HepG2 (cell line): ENCODE data around the gene TUBA4A. TPM values are rescaled to one million over a fixed set of nuclear protein-coding genes. Genes with fewer than 3 reads are reported as not detected.

ENCODE experiments used
- ARID5B ChIP-seq: IDR thresholded peaks from 2 replicates; pipeline ENCODE4 v1.4.0; 2020; ENCODE audit warnings: mild to moderate bottlenecking, missing genetic modification reagents
- ERF ChIP-seq: IDR thresholded peaks from 2 replicates; pipeline ENCODE4 v1.6.1; 2018; ENCODE audit warnings: missing biosample characterization, missing genetic modification reagents
- GATAD2A ChIP-seq: IDR thresholded peaks from 2 replicates; pipeline ENCODE4 v1.6.1; 2016
- HNF4A ChIP-seq: sonication (generic); formaldehyde crosslinking; IDR thresholded peaks from 2 replicates; pipeline ENCODE4 v1.4.0; 2020; ENCODE audit warnings: missing genetic modification reagents
- IRF9 ChIP-seq: sonication (generic); formaldehyde crosslinking; IDR thresholded peaks from 2 replicates; pipeline ENCODE4 v1.8.0; 2022; ENCODE audit warnings: missing genetic modification reagents, mild to moderate bottlenecking, borderline replicate concordance
- KDM1A ChIP-seq: IDR thresholded peaks from 2 replicates; pipeline ENCODE4 v1.6.1; 2016; ENCODE audit warnings: missing compliant biosample characterization
- MAX ChIP-seq: IDR thresholded peaks from 2 replicates; pipeline ENCODE4 v1.6.1; 2012; ENCODE audit warnings: inconsistent platforms
- NFKBIZ ChIP-seq: IDR thresholded peaks from 2 replicates; pipeline ENCODE4 v1.6.1; 2018; ENCODE audit warnings: missing genetic modification reagents, missing compliant biosample characterization
- NFYB ChIP-seq: sonication (generic); formaldehyde crosslinking; IDR thresholded peaks from 2 replicates; pipeline ENCODE4 v1.4.0; 2020; ENCODE audit warnings: missing genetic modification reagents
- RFXAP ChIP-seq: sonication (generic); formaldehyde crosslinking; IDR thresholded peaks from 2 replicates; pipeline ENCODE4 v1.4.0; 2020; ENCODE audit warnings: missing genetic modification reagents, borderline replicate concordance
- RXRA ChIP-seq: sonication (generic); formaldehyde crosslinking; IDR thresholded peaks from 2 replicates; pipeline ENCODE4 v1.5.1; 2020; ENCODE audit warnings: missing genetic modification reagents
- RXRB ChIP-seq: IDR thresholded peaks from 2 replicates; pipeline ENCODE4 v1.6.1; 2016; ENCODE audit warnings: borderline replicate concordance, missing genetic modification reagents, missing compliant biosample characterization
- SALL1 ChIP-seq: sonication (generic); formaldehyde crosslinking; IDR thresholded peaks from 2 replicates; pipeline ENCODE4 v1.8.0; 2022; ENCODE audit warnings: mild to moderate bottlenecking, missing genetic modification reagents
- SP5 ChIP-seq: IDR thresholded peaks from 2 replicates; pipeline ENCODE4 v1.6.1; 2016; ENCODE audit warnings: low read depth, borderline replicate concordance
- TEAD3 ChIP-seq: optimal IDR thresholded peaks from 2 replicates; pipeline ENCODE3; 2016; ENCODE audit warnings: borderline replicate concordance
- TSC22D2 ChIP-seq: sonication (generic); formaldehyde crosslinking; IDR thresholded peaks from 2 replicates; pipeline ENCODE4 v1.5.1; 2020; ENCODE audit warnings: missing genetic modification reagents, mild to moderate bottlenecking, borderline replicate concordance
- XRCC5 ChIP-seq: fragments of 200-400 bp; formaldehyde crosslinking; optimal IDR thresholded peaks from 2 replicates; pipeline ENCODE3; 2017; ENCODE audit warnings: mild to moderate bottlenecking, low read length
- YEATS4 ChIP-seq: sonication (generic); formaldehyde crosslinking; IDR thresholded peaks from 2 replicates; pipeline ENCODE4 v1.4.0; 2020; ENCODE audit warnings: missing genetic modification reagents, borderline replicate concordance
- ZBTB38 ChIP-seq: sonication (generic); formaldehyde crosslinking; IDR thresholded peaks from 2 replicates; pipeline ENCODE4 v1.5.1; 2020; ENCODE audit warnings: mild to moderate bottlenecking, missing genetic modification reagents
- ZBTB7B ChIP-seq: sonication (generic); formaldehyde crosslinking; IDR thresholded peaks from 2 replicates; pipeline ENCODE4 v1.4.0; 2020; ENCODE audit warnings: missing genetic modification reagents
- ZFY ChIP-seq: sonication (generic); formaldehyde crosslinking; IDR thresholded peaks from 2 replicates; pipeline ENCODE4 v1.4.0; 2020; ENCODE audit warnings: missing genetic modification reagents
- ZNF264 ChIP-seq: sonication (generic); formaldehyde crosslinking; IDR thresholded peaks from 2 replicates; pipeline ENCODE4 v1.4.0; 2020; ENCODE audit warnings: missing genetic modification reagents
- ZNF501 ChIP-seq: sonication (generic); formaldehyde crosslinking; IDR thresholded peaks from 2 replicates; pipeline ENCODE4 v1.5.1; 2020; ENCODE audit warnings: mild to moderate bottlenecking, moderate library complexity, missing genetic modification reagents
- ZNF552 ChIP-seq: sonication (generic); formaldehyde crosslinking; IDR thresholded peaks from 2 replicates; pipeline ENCODE4 v1.9.0; 2022; ENCODE audit warnings: missing genetic modification reagents, mild to moderate bottlenecking, borderline replicate concordance
- ZNF616 ChIP-seq: sonication (generic); formaldehyde crosslinking; IDR thresholded peaks from 2 replicates; pipeline ENCODE4 v1.5.0; 2020; ENCODE audit warnings: low read depth, mild to moderate bottlenecking, missing genetic modification reagents
- ZUFSP ChIP-seq: sonication (generic); formaldehyde crosslinking; IDR thresholded peaks from 2 replicates; pipeline ENCODE4 v1.9.0; 2021; ENCODE audit warnings: missing genetic modification reagents, mild to moderate bottlenecking, borderline replicate concordance
- polyA plus RNA-seq, 8 experiments: library from polyadenylated mRNA; depleted of rRNA in 3 of 8; stranded (reverse) in 7 of 8; unstranded in 1 of 8; fragments of >200 nt; fragmentation: Illumina TruSeq in 4 of 8; extraction: Trizol in 4 of 8; gene quantifications; 2 replicates each; pipeline versions ENCODE4 v1.2.1 to v1.2.3, GENCODE V29; 2011 to 2016; ENCODE audit warnings: low read depth in 4 of 8, missing spikeins in 1 of 8, mixed read lengths in 1 of 8; ENCODE audit not compliant: insufficient read depth in 1 of 8
- total RNA-seq, 5 experiments: library from RNA; depleted of rRNA; stranded (reverse); fragments of >200 nt; fragmentation: Illumina TruSeq; extraction: Trizol; gene quantifications; 2 replicates each; pipeline ENCODE4 v1.2.3, GENCODE V29; 2016; ENCODE audit warnings: low read depth in 1 of 5

The TUBA4A gene
- total and polyA plus RNA-seq, 2 of the 13 experiments (the other 11 are each of a cell fraction or from before 2014, with no cell fraction given), result 1.3 to 12.7 TPM

GRCh38 chr2:219270055-219270372 is 16.3 kb upstream of the TUBA4A start (continued):
- TF ChIP-seq ARID5B (CRISPR knock-in tag), result 0 out of 2 replicates have a peak, but pooled peaks have one; percentile 33
- 0 out of 2 replicates have a peak, but pooled peaks have one; percentile 11 for TF ChIP-seq ZNF264 (CRISPR knock-in tag)
- TF ChIP-seq TEAD3 (CRISPR knock-in tag), result peak; percentile 79
- peak; percentile 85 for TF ChIP-seq ZNF501 (CRISPR knock-in tag)
- TF ChIP-seq MAX, result peak; percentile 5; the same call in 1 of the 2 replicates
- TF ChIP-seq RXRA, result peak; percentile 32; the same call in 1 of the 2 replicates
- 0 out of 2 replicates have a peak, but pooled peaks have one; percentile 24 for TF ChIP-seq YEATS4 (CRISPR knock-in tag)
- TF ChIP-seq RXRB, result 0 out of 2 replicates have a peak, but pooled peaks have one; percentile 19
- TF ChIP-seq ZFY (CRISPR knock-in tag), result 0 out of 2 replicates have a peak, but pooled peaks have one; percentile 47
- peak; percentile 67; the same call in 1 of the 2 replicates for TF ChIP-seq IRF9
- 0 out of 2 replicates have a peak, but pooled peaks have one; percentile 5 for TF ChIP-seq NFYB
- TF ChIP-seq SP5 (CRISPR knock-in tag), result peak; percentile 17; the same call in 1 of the 2 replicates
- peak; percentile 65; the same call in 1 of the 2 replicates for TF ChIP-seq KDM1A (CRISPR knock-in tag)
- no peak for TF ChIP-seq RFXAP (CRISPR knock-in tag)
- 0 out of 2 replicates have a peak, but pooled peaks have one; percentile 37 for TF ChIP-seq NFKBIZ
- TF ChIP-seq ZBTB38 (CRISPR knock-in tag), result peak; percentile 52; the same call in 1 of the 2 replicates
- TF ChIP-seq HNF4A (CRISPR knock-in tag), result peak; percentile 79
- peak; percentile 88 for TF ChIP-seq XRCC5
- TF ChIP-seq SALL1, result 0 out of 2 replicates have a peak, but pooled peaks have one; percentile 9
- no peak for TF ChIP-seq ZNF616
- no peak for TF ChIP-seq ZUFSP (CRISPR knock-in tag)
- TF ChIP-seq GATAD2A (CRISPR knock-in tag), result peak; percentile 31; the same call in 1 of the 2 replicates
- TF ChIP-seq ERF (CRISPR knock-in tag), result 0 out of 2 replicates have a peak, but pooled peaks have one; percentile 40
- TF ChIP-seq ZNF552 (CRISPR knock-in tag), result no peak
- TF ChIP-seq ZBTB7B (CRISPR knock-in tag), result peak; percentile 59; the same call in 1 of the 2 replicates
- TF ChIP-seq TSC22D2 (CRISPR knock-in tag), result no peak
